Measurements from ENCODE around the gene TCF19. TPM values are rescaled to one million over a fixed set of nuclear protein-coding genes. Genes with fewer than 3 reads are reported as not detected.
A peak's percentile ranks its signal among the peaks of the same experiment; 100 is the strongest.

Gene TCF19
- total RNA-seq, 1 donor from 2014 or later: 8.4 TPM

DNA sequence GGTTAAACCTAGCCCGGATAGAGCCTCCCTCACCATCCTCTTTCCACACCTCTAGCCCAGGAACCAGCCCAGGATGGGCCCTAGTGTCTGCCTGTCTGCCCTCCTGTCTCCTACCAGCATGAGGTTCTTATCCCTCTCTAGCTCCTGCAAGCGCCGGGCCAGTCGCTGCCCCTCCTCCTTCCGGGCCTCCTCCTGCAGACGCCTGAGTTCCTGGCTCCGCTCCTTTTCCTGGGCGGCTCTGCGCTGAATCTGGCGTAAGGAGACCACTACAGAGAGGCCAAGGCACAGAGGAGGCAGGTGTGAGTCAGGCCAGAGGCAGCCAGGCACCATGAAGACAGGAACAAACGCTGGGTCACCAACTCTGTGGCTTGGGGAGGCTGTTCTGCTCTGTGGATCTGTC is 15.2 kb upstream of the TCF19 start:
- Histone ChIP-seq H3K27me3 (ENCODE audit: control insufficient read depth in 3 of 3, insufficient read depth in 3 of 3, low read length in 3 of 3) (no peaks in the 10 kb centered on the region), H3K4me1 (ENCODE audit: control insufficient read depth in 3 of 3, insufficient read depth in 3 of 3, low read length in 3 of 3) (peaks cover 0 to 14% (median 0%) of the 10 kb centered on the region in 3 donors), H3K4me3 (ENCODE audit: low read length in 3 of 3) (no peak overlapping the region), H3K9ac (ENCODE audit: low read depth in 1 of 3, low read length in 3 of 3) (no peak overlapping the region), H3K27ac (ENCODE audit: low read depth, low read length) (no peak overlapping the region), H3K36me3 (ENCODE audit: control insufficient read depth in 3 of 3, insufficient read depth in 3 of 3, low read length in 3 of 3) (peaks cover 18 to 33% (median 28%) of the 10 kb centered on the region in 3 donors), H3K9me3 (ENCODE audit: control insufficient read depth in 3 of 3, low read length in 3 of 3) (no peaks in the 10 kb centered on the region)

DNA sequence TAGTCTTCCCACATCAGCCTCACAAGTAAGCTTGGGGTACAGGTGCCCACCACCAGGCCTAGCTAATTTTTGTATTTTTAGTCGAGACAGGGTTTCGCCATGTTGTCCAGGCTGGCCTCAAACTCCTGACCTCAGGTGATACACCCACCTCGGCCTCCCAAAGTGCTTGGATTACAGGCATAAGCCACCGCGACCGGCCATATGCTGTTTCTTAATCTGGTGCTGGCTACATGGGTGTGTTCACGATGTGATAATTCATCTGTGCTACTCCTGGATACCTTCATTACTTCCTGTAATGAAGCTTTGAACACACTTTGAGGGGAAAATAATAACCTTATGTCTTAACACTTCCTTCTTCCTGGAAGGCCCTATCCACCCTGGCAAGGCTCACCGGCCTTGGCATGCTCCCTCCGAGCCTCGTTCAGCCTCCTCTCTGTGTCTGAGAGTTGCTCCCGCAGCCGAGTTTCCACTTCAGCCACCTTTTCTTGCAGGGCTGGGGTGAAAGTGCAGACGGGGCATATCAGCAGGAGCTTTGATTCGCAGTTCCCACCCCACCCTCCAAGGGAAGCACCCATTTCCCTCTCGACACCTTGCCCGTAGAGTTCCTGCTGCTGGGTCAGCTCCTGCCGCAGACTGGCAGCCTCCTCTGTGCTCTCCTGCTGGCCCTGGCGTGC is 14.0 kb upstream of the TCF19 start:
- H3K4me1 ChIP-seq (ENCODE audit: control insufficient read depth in 3 of 3, insufficient read depth in 3 of 3, low read length in 3 of 3): peaks cover 0 to 14% (median 0%) of the 10 kb centered on the region in 3 donors
- H3K27me3 ChIP-seq (ENCODE audit: control insufficient read depth in 3 of 3, insufficient read depth in 3 of 3, low read length in 3 of 3): no peaks in the 10 kb centered on the region
- H3K4me3 ChIP-seq (ENCODE audit: low read length in 3 of 3): no peak overlapping the region
- H3K27ac ChIP-seq (ENCODE audit: low read depth, low read length): no peak overlapping the region
- H3K9me3 ChIP-seq (ENCODE audit: control insufficient read depth in 3 of 3, low read length in 3 of 3): no peaks in the 10 kb centered on the region
- H3K9ac ChIP-seq (ENCODE audit: low read depth in 1 of 3, low read length in 3 of 3): no peak overlapping the region
- peaks cover 21 to 37% (median 36%) of the 10 kb centered on the region in 3 donors for H3K36me3 ChIP-seq (ENCODE audit: control insufficient read depth in 3 of 3, insufficient read depth in 3 of 3, low read length in 3 of 3)

DNA sequence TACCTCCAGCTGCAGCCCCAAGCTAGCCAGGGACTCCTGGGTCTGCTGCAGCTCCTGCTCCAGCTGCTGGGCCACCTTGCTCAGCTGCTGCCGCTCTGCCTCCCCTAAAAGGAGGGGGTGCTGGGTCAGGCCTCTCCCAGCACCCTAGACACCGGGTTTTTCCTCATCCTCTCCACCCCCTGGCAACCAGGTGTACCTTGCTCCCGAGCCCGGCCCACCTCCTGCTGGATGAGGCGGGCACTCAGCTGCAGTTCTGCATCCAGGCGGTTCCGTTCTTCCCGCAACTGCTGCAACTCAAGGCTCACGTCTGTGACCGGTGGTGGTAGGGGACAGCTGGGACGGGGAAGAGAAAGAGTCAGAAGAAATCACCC is 13.4 kb upstream of the TCF19 start:
- Histone ChIP-seq H3K4me3 (ENCODE audit: low read length in 3 of 3) (no peak overlapping the region), H3K27me3 (ENCODE audit: control insufficient read depth in 3 of 3, insufficient read depth in 3 of 3, low read length in 3 of 3) (no peaks in the 10 kb centered on the region), H3K36me3 (ENCODE audit: control insufficient read depth in 3 of 3, insufficient read depth in 3 of 3, low read length in 3 of 3) (peaks cover 25 to 40% (median 39%) of the 10 kb centered on the region in 3 donors), H3K9ac (ENCODE audit: low read depth in 1 of 3, low read length in 3 of 3) (no peak overlapping the region), H3K27ac (ENCODE audit: low read depth, low read length) (no peak overlapping the region), H3K9me3 (ENCODE audit: control insufficient read depth in 3 of 3, low read length in 3 of 3) (no peaks in the 10 kb centered on the region), H3K4me1 (ENCODE audit: control insufficient read depth in 3 of 3, insufficient read depth in 3 of 3, low read length in 3 of 3) (peaks cover 0 to 12% (median 0%) of the 10 kb centered on the region in 3 donors)

DNA sequence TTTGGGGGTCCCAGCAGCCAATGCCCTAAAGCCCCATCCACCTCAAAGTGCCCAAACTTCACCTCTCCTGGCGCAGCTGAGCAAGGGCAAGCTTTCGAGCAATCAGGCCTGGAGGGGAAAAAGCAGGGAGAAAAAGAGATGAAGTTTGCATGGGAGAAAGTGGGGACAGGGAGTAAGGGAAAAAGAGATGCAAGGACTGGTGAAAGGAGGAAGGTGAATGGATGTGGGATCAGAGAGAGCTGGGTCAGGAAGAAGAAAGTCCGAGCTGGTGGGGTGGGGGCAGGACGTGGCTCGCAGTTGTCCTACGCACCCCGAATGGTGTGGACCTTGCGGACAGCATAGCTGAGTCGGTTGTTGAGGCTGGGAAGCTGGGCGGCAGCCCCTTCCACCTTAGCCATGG is 13.0 kb upstream of the TCF19 start:
- Histone ChIP-seq H3K27ac (ENCODE audit: low read depth, low read length) (no peak overlapping the region), H3K9me3 (ENCODE audit: control insufficient read depth in 3 of 3, low read length in 3 of 3) (no peaks in the 10 kb centered on the region), H3K36me3 (ENCODE audit: control insufficient read depth in 3 of 3, insufficient read depth in 3 of 3, low read length in 3 of 3) (peaks cover 29 to 44% (median 44%) of the 10 kb centered on the region in 3 donors), H3K9ac (ENCODE audit: low read depth in 1 of 3, low read length in 3 of 3) (no peak overlapping the region), H3K4me3 (ENCODE audit: low read length in 3 of 3) (no peak overlapping the region), H3K4me1 (ENCODE audit: control insufficient read depth in 3 of 3, insufficient read depth in 3 of 3, low read length in 3 of 3) (peaks cover 0 to 12% (median 0%) of the 10 kb centered on the region in 3 donors), H3K27me3 (ENCODE audit: control insufficient read depth in 3 of 3, insufficient read depth in 3 of 3, low read length in 3 of 3) (no peaks in the 10 kb centered on the region)

DNA sequence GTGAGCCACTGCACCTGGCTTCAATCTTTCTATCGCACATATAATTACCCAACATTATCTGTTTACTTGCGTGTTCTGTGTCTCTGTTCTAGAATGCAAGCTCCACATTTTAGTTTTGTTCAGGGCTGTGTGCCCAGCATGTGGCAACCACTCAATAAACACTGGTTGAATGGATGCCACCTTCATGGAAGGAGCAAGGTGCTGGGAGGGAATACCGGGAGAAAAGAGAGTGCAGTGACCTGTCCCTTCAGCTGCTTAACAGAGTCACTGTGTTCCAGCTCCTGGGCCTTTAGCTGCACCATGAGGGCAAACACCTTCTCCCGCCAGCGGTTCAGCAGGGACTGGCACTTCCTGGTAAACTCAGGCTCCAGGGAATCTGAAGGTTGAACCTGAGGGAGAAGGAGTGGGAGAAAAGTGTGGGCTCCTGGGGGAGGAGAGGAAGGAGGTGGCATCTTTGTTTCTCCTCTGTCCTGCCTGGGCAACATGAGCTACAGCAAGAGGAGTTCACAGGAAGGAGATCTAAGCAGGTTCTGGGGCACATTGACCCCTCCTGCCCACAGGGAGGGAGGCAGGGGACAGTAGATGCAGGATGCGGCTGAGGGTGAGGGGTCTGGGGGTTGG is 8.5 kb upstream of the TCF19 start:
- peaks cover 33 to 57% (median 35%) of the 10 kb centered on the region in 3 donors for H3K36me3 ChIP-seq (ENCODE audit: control insufficient read depth in 3 of 3, insufficient read depth in 3 of 3, low read length in 3 of 3)
- no peaks in the 10 kb centered on the region for H3K4me1 ChIP-seq (ENCODE audit: control insufficient read depth in 3 of 3, insufficient read depth in 3 of 3, low read length in 3 of 3)
- no peaks in the 10 kb centered on the region for H3K27me3 ChIP-seq (ENCODE audit: control insufficient read depth in 3 of 3, insufficient read depth in 3 of 3, low read length in 3 of 3)
- H3K27ac ChIP-seq (ENCODE audit: low read depth, low read length): no peak overlapping the region
- H3K4me3 ChIP-seq (ENCODE audit: low read length in 3 of 3): no peak overlapping the region
- no peak overlapping the region for H3K9ac ChIP-seq (ENCODE audit: low read depth in 1 of 3, low read length in 3 of 3)
- H3K9me3 ChIP-seq (ENCODE audit: control insufficient read depth in 3 of 3, low read length in 3 of 3): no peaks in the 10 kb centered on the region

DNA sequence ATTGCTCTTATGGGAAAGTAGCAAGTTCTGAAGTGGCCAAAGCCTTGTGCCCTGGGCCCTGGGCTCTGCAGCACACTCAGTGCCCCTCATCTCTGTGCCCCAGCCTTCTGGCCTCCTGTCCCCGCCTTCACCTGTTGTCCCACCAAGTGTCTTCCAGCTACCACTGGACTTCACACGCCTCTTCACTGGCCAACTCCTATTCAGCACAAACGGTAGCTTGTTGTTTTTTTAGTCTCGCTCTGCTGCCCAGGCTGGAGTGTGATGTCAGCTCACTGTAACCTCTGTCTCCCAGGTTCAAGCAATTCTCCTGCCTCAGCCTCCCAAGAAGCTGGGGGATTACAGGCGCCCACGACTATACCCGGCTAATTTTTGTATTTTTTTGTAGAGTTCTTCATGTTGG is 5.6 kb upstream of the TCF19 start:
- Histone ChIP-seq H3K9ac (ENCODE audit: low read depth in 1 of 3, low read length in 3 of 3) (no peak overlapping the region), H3K36me3 (ENCODE audit: control insufficient read depth in 3 of 3, insufficient read depth in 3 of 3, low read length in 3 of 3) (peaks cover 28 to 56% (median 33%) of the 10 kb centered on the region in 3 donors), H3K9me3 (ENCODE audit: control insufficient read depth in 3 of 3, low read length in 3 of 3) (no peaks in the 10 kb centered on the region), H3K27me3 (ENCODE audit: control insufficient read depth in 3 of 3, insufficient read depth in 3 of 3, low read length in 3 of 3) (no peaks in the 10 kb centered on the region), H3K27ac (ENCODE audit: low read depth, low read length) (no peak overlapping the region), H3K4me1 (ENCODE audit: control insufficient read depth in 3 of 3, insufficient read depth in 3 of 3, low read length in 3 of 3) (peaks cover 5 to 21% (median 11%) of the 10 kb centered on the region in 3 donors), H3K4me3 (ENCODE audit: low read length in 3 of 3) (no peak overlapping the region)

DNA sequence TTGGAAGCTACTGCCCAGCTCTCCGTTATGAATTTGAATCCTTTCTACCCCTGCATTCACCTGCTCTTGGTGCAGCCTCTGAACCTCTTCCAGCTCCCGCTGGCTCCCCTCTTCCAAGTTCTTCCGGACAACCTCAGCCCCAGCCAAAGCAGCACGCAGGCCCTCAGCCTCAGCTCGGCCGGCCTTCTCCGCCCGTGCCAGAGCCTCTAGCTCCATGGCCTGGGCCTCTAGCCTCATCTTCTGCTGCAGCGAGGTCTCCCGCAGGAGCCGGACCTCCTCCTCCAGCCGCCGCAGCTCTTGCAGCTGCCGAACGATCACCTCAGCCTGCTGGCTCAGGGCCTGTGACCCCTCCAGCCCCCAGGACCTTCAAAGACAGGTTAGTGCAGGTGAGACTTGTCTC is 4.0 kb upstream of the TCF19 start:
- Histone ChIP-seq H3K9ac (ENCODE audit: low read depth in 1 of 3, low read length in 3 of 3) (no peak overlapping the region), H3K36me3 (ENCODE audit: control insufficient read depth in 3 of 3, insufficient read depth in 3 of 3, low read length in 3 of 3) (peaks cover 23 to 45% (median 30%) of the 10 kb centered on the region in 3 donors), H3K9me3 (ENCODE audit: control insufficient read depth in 3 of 3, low read length in 3 of 3) (no peaks in the 10 kb centered on the region), H3K4me1 (ENCODE audit: control insufficient read depth in 3 of 3, insufficient read depth in 3 of 3, low read length in 3 of 3) (peaks cover 15 to 31% (median 20%) of the 10 kb centered on the region in 3 donors), H3K27me3 (ENCODE audit: control insufficient read depth in 3 of 3, insufficient read depth in 3 of 3, low read length in 3 of 3) (no peaks in the 10 kb centered on the region), H3K27ac (ENCODE audit: low read depth, low read length) (no peak overlapping the region), H3K4me3 (ENCODE audit: low read length in 3 of 3) (no peak overlapping the region)

DNA sequence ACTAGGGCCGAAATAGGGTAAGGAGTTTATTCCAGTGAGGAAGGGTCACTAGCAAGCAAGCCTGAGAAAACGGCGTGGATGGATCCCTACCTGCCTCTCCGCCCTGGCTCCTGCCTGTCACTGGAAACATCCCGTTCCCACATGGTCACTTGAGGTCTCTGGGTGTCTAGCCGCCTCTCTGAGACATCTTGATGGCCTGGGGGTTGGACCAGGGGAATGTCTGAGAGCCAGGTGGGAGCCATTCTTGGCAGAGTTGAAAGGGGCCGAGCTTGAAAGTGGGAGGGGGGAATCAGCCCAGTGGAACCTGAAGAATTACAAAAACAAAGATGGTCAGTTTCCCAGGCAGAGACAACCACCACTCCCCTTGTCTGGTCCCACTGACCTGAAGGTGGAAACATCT is 1.7 kb upstream of the TCF19 start:
- Histone ChIP-seq H3K27me3 (ENCODE audit: control insufficient read depth in 3 of 3, insufficient read depth in 3 of 3, low read length in 3 of 3) (no peaks in the 10 kb centered on the region), H3K27ac (ENCODE audit: low read depth, low read length) (no peak overlapping the region), H3K4me3 (ENCODE audit: low read length in 3 of 3) (peak overlapping the region in 1 of 3 donors; percentile 10), H3K9ac (ENCODE audit: low read depth in 1 of 3, low read length in 3 of 3) (no peak overlapping the region), H3K9me3 (ENCODE audit: control insufficient read depth in 3 of 3, low read length in 3 of 3) (no peaks in the 10 kb centered on the region), H3K36me3 (ENCODE audit: control insufficient read depth in 3 of 3, insufficient read depth in 3 of 3, low read length in 3 of 3) (peaks cover 9 to 25% (median 14%) of the 10 kb centered on the region in 3 donors), H3K4me1 (ENCODE audit: control insufficient read depth in 3 of 3, insufficient read depth in 3 of 3, low read length in 3 of 3) (peaks cover 19 to 35% (median 22%) of the 10 kb centered on the region in 3 donors)

DNA sequence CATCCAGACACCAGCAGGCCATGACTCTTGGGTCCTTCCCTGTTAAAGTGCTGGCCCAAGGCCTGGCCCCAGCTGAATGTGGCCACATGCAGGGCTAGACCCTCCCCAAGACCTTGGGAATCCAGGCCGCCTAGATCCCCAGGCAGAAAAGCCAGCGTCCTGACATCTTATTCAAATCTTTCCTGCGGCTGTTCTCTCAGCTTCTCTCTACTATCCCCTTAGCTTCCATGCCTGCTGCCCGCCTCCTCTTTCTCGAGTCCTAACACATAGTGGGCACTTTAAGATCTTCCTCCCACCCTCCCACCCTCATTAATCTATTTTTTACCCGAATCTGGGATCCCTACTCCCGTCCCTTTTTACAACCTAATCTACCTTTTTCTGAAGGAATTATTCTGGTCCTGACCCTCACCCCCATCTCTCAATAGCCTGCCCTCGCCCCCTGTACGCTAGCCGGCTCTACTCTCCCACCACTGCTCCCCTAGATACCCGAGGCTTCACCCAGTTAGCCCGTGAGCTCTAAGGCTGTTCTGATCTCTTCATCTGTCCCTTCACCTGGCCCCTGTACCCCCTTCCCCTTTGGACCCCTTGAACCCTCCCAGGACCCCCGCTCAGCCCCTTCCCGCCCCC is 763 bp upstream of the TCF19 start, which contains the start of gene CCHCR1:
Gene CCHCR1, minus strand, starts transcription at position 290 of the 627 bp plus-strand sequence. Its CDS starts 202 bp downstream, at position 88.
- Histone ChIP-seq H3K9me3 (ENCODE audit: control insufficient read depth in 3 of 3, low read length in 3 of 3) (no peaks in the 10 kb centered on the region), H3K4me3 (ENCODE audit: low read length in 3 of 3) (peak within 1 kb of the TSS; percentile 76 to 86 (median 84))

More for the DNA sequence above, 763 bp upstream of the TCF19 start, which contains the start of gene CCHCR1:
- Histone ChIP-seq H3K27ac (ENCODE audit: low read depth, low read length) (peak within 1 kb of the TSS; percentile 76), H3K4me1 (ENCODE audit: control insufficient read depth in 3 of 3, insufficient read depth in 3 of 3, low read length in 3 of 3) (peaks cover 19 to 35% (median 22%) of the 10 kb centered on the region in 3 donors), H3K27me3 (ENCODE audit: control insufficient read depth in 3 of 3, insufficient read depth in 3 of 3, low read length in 3 of 3) (no peaks in the 10 kb centered on the region), H3K36me3 (ENCODE audit: control insufficient read depth in 3 of 3, insufficient read depth in 3 of 3, low read length in 3 of 3) (peaks cover 9 to 24% (median 14%) of the 10 kb centered on the region in 3 donors), H3K9ac (ENCODE audit: low read depth in 1 of 3, low read length in 3 of 3) (peak within 1 kb of the TSS; percentile 79 to 83 (median 81))

Measured in skeletal muscle tissue (tissue), 4 donors.